D721Med (cell line): ENCODE measurements around the gene DHRS3.
"Not testable (repeated sequence)": the region's sequence is repeated elsewhere in the genome, so short reads cannot be mapped to it uniquely, and the experiment has no call there.

ENCODE experiments used
- DNase-seq: peaks from one replicate; pipeline ENCODE4 v3.0.0; 2011; ENCODE audit warnings: low spot score; ENCODE audit not compliant: insufficient read length
- FAIRE-seq: peaks from 2 replicates; lab custom pipeline; 2011; peaks lifted over from hg19 to GRCh38; lab: Jason Lieb, UNC
- CTCF ChIP-seq: IDR thresholded peaks from 2 replicates; pipeline ENCODE4 v1.5.1; 2012; ENCODE audit warnings: mild to moderate bottlenecking, control low read depth; ENCODE audit not compliant: insufficient read depth; ENCODE audit errors: missing control alignments

Gene DHRS3, protein sequence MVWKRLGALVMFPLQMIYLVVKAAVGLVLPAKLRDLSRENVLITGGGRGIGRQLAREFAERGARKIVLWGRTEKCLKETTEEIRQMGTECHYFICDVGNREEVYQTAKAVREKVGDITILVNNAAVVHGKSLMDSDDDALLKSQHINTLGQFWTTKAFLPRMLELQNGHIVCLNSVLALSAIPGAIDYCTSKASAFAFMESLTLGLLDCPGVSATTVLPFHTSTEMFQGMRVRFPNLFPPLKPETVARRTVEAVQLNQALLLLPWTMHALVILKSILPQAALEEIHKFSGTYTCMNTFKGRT

DNA sequence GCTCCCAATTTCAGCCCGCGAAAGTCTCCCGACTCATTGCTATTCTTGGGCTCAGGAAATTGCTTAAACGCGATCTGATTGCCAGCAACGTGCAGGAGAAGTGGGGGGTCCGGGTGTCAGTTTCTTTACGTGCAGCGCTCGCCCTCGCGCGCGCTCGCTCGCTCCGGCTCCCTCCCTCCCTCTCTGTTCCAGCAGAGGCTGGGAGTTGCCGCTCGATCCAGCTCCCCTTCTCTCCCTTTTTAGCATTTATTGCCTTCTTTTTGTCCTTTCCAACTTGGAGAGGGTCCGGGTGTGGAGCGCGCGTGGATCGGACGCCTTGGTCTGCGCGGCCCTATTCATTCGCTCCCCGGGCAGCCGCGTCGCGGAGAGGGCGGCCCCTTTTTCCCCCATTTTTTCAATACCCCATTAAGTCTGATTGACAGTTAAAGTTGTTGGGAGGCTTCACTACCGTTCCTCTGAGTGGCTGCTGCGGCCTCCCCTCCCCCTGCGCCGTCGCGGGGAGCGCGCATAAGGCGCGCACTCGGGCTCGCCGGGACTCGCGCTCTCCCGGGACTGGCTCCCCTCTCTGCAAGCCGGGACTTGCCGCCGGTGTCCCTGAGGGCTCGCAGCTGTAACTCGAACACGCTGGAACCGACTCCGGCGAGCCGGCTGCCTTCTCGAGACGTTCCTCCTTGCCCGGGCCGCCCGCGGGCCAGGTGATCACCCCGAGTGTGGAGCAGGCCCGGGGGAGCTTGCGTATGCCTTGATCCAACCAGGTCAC is at the start of gene DHRS3:
Gene DHRS3, minus strand, starts transcription at position 310 of the 760 bp plus-strand sequence. CDS start 862 bp downstream, outside the sequence.
- TF ChIP-seq CTCF: no peak
- FAIRE-seq (no peak), DNase-seq (no peak)

DNA sequence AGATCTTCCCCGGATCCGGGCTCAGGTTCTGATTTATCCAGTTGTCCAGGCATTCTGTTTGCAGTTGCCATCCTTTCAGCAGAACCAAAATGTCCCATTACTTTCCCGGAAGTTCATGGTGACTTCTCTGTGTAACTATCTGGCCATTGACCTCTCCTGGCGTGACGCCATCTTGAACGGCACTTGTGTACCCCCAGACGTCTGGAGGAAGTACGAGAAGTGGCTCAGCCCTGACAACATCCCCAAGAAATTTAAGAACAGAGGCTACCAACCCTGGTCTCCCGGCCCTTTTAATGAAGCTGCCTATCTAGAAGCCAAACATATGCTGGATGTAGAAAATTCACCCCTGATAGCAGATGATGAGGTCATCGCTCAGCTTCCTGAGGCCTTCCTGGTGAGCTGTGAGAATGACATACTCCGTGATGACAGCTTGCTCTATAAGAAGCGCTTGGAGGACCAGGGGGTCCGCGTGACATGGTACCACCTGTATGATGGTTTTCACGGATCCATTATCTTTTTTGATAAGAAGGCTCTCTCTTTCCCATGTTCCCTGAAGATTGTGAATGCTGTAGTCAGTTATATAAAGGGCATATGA is 48.2 kb upstream of the DHRS3 start:
- no peak for TF ChIP-seq CTCF
- DNase-seq: no peak
- FAIRE-seq: no peak

DNA sequence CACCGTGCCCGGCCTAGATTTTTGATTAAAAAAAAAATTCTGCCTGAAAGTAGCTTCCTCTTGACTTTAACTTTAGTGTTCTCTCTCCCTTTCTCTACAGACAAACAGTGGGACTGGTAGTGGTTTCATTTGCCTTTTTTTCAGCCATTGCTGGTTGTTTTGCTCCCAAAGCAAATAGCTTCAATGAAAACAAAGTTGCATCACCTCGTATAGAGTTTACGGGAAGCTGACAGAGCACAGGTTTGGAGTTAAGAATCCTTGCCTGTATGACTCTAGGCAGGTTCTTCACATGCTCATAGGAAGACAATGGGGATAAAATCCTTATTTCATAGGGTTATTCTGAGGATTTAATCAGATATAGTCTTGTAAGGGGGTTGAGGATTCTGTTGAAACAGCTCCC is 47.5 kb upstream of the DHRS3 start:
- no peak for FAIRE-seq
- no peak for TF ChIP-seq CTCF
- DNase-seq: no peak

DNA sequence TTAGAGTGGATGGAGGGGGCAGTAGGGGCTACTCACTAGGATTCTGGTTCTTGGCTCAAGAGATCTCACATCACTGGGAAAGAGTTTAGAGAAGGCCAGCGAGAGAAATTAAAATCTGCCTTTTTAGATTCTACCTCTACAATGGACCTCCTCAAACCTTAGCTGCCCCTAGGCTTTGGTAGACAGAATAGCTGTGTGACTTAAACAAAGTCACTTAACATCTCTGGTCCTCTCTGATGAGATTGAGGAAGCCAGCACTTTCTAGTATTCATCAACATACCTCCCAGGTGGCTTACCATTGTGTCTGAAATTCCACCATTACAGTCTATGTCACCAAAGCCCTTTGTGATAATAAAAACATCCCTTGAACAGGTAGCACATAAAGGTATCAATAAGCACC is 44.5 kb upstream of the DHRS3 start:
- TF ChIP-seq CTCF: no peak
- FAIRE-seq (no peak), DNase-seq (no peak)

DNA sequence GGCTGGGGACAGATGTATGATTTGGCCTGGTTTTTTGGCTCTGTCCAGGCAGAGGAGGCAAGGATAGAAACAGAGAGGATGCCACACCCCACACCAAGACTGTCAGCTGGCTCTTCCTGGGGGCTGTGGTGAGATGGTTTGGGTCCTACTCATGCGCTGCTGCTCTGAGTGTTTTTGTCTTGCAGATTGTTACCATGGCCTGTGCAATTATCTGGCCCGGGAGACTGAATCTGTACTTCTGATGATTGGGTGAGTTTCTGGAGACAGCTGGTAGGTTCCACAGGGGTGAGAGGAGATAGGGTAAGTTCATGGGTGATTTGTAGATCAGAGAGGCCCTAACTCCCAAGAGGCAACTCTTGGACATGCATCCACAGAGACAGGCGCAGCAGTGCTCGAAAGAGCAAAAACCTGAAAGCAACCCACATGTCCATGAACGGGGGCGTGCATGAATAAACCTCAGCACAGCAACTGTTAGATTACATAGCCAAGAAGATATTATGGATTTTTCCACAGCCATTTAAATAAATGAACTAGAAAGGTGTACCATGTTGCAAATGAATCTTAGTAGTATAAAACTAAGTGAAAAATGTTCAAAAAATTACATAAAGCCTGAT is 43.7 kb upstream of the DHRS3 start:
- DNase-seq (no peak), FAIRE-seq (no peak)
- no peak for TF ChIP-seq CTCF

- FAIRE-seq (no peak), DNase-seq (peak; percentile 48)
- TF ChIP-seq CTCF: peak; percentile 90
Observed at GRCh38 chr1:12658531-12659453, 40.8 kb upstream of the DHRS3 start.

GRCh38 chr1:12657885-12658512 is 40.0 kb upstream of the DHRS3 start:
- not testable (repeated sequence) for FAIRE-seq, DNase-seq
